HG02763 (cell line): Measurements from ENCODE around the gene TEKT5.

Source experiments
- ATAC-seq: cut with Tn5 transposase; IDR thresholded peaks from one replicate; pipeline ENCODE4 v1.9.1; 2021; ENCODE audit warnings: mild to moderate bottlenecking, moderate library complexity; ENCODE audit not compliant: unreplicated experiment

TEKT5 gene

DNA sequence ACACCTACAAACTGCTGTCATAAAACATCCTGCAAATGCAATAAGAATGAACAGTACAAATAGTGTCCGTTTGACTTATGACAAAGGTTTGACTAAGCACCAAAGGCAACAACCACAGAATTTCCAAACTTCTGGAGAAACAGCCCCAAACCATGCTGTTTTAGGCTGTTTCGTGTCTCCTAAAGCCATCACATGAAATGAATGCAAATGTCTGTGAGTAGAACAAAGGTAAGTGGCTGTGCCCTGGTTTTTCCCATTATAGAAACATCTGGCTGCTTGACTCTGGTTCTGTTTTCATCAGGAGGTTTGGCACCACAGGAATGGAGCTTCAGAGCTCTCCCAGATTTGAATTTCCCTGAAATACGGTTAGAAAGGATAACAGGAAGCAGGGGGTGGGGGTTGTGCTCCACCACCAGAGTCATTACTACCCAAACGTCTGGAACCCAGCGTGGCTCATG, 109.7 kb downstream of the TEKT5 start:
- ATAC-seq, result no peak

DNA sequence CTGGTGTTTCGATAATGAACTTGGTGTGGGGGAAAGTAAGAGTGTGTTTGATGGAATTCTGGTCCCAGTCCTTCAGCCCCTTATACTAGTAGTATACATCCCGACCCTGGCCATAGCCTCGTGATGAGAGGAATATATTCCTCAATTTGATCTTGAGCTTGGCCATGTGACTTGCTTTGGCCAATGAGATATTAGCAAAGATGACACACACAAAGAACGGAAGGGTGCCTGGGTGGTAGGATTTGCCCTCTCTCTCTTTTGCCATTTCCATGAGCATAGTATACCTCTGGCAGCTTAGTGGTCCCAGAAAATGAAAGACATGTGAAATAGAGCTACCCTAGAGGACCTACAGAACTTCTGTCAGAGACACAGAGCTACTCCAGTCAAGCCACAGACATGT, 111.5 kb downstream of the TEKT5 start:
- ATAC-seq, result no peak

DNA sequence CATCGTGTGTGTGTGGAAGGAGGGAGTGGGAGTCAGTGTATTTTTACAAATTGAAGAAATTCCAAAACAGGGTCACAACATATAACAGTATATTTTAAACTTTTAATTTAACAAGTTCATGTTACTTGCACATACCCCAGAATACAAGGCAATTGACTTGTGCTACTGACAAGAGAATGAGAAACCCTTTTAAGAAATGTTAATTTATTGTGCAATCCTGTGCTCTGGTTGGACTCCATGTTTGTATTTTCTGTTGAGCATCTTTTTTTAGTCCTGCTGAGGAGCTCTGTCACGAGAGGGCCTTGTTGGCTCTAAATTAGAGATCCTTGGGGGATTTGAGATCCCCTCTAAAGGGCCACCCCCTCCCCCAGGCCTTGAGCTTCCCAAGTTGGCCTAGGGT, 113.2 kb downstream of the TEKT5 start:
- no peak for ATAC-seq

DNA sequence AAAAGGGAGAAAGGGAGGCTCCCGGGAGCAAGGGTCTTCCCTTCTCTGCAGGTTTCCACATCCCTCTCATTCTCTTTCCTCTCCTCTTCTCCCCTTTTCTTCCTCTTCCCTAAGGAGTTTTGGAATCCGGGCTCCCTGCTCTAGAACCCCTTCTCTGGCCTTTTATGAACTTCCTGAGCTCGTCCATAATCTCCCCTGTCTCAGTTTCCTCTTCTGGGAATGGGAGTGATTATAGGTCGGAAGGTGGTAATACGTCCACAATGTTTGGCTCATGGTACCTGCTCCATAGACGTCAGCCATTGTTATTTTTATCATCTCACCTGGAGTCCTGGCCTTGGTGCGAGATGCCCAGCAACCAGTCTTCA, 113.9 kb downstream of the TEKT5 start:
- no peak for ATAC-seq

DNA sequence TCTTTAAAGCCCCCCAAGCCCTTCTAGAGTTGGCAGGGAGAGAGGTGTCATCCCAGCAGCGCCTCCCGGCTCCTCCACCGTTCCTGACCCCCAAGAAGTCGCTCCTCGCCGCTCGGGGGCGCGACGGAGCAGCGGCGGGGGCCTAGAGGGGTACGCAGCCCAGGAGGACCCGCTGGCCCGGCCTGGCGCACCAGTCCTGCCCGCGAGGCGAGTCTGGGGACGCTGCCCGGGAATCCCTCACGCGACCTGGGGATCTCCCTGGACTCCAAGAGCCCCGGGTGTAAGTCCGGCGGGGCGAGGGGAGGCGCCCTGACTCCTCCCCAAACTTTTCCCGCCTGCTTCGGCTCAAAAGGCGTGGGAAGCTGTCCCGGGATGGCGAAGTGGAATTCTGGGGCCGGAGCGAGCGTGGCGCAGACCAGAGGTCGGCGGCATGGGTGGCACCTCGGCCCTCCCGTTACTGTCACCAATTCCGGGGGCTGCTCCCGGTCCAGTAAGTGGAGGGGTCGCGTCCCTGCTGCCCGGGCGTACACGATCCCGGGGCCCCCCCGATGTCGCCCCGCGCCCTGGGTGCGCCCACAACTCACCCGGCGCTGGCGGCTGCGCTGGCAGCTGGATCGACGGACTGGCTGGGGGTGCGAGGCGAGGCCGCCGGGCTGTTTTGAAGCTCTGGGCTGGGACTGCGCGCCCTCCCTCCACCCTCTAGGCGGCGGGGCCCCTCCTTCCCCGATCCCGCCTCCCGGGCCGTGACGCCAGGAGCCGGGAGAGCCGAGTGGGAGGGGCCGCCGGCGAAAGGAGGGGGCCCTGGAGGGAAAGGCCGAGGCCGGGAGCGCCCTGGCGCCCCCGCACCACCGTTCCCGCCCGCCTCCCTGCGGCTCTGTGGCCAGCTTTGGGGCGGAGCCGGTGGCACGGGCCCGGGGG, 114.5 kb downstream of the TEKT5 start, which contains the start of gene EMP2:
Gene EMP2 (minus strand): TSS at position 634 of the 918 bp plus-strand sequence. CDS start 32,981 bp downstream, outside the sequence.
- no peak for ATAC-seq

DNA sequence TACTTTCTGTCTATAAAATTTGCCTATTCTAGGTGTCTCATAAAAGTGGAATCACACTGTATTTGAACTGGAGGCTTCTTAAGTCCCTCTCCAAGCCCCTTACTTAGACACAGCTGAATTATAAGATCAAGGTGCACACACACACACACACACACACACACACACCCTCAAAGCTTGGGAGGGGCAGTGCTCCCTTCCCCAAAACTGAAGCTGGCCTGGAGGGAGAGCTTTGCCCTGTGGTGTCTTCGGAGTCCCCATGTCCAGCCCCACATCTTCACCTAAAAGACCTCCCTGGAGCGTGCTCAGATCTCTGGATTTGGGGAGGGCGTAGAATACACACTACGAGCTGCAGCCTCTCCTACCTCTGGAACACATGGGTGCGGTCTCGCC, 115.2 kb downstream of the TEKT5 start:
- no peak for ATAC-seq

DNA sequence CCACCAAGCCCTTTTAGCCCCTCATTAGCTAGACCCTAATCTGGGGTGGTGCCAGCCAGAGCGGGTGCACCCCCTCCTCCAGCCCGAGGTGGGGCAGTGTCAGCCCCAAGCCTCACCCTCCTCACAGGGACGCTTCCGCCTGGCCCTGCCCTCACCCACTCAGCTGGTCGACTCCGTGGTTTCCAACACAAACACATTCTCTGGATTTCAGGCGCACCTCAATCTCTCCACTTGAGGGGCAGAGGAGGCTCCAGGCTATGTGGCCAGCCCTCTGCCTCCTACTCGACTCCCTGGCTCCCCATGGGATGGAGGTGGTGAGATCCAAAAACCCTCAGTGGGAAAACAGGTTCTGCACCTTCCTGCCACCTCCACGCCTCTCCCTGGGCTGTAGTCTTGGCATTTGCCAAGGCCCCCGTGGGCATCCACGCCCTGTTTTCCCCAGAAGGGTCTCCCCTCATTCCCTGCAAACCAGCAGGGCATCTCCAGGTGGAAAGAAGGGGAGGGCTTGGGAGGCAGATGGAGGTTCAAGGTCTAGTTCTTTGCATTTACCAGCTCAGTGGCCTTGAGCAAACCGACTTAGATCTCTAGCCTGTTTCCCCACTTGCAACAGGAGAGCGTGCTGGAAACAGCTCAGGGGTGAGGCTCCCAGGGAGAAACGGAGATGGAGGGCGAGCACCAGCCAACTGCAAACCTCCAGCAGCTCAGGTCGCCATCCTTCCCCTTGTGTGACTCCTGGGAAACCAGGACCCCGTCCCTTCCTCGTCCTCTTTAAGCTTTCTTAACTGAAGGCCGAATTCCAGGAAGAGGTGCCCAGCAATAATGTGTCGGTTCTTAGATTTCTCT, 116.0 kb downstream of the TEKT5 start:
- no peak for ATAC-seq
